T-cell (primary cell): Measurements from ENCODE around the gene KDM8. TPM values are rescaled to one million over a fixed set of nuclear protein-coding genes. Genes with fewer than 3 reads are reported as not detected.

Experiments
- ATAC-seq, 4 experiments: fragments of 200-7000 bp in 3 of 4; fragments of 150-1000 bp in 1 of 4; cut with Tn5 transposase; replicated peaks in 1 of 4; 1 replicate in 3 of 4; 2 replicates in 1 of 4; pipeline ENCODE4 v1.10.0; 2021; ENCODE audit warnings: moderate library complexity in 3 of 4, mild to moderate bottlenecking in 2 of 4, moderate number of reproducible peaks in 1 of 4
- CTCF ChIA-PET, 2 donors: fragments of 300-600 bp; sonication (Branson Sonifier 250); formaldehyde crosslinking; loops; one replicate each; lab custom pipeline; 2022; ENCODE audit warnings: antibody characterized with exemption in 2 of 2; lab: Charles Lee
- POLR2A ChIA-PET, 2 donors: fragments of 300-600 bp; sonication (Branson Sonifier 250); formaldehyde crosslinking; loops; one replicate each; lab custom pipeline; 2022; ENCODE audit warnings: antibody characterized with exemption in 2 of 2; lab: Charles Lee
- DNase-seq, 35 experiments: peaks; one replicate each; pipeline versions ENCODE4 v3.0.0 to v3.0.0-alpha.2; 2013 to 2023
- H3K27ac ChIP-seq: one replicate; pipeline ENCODE4 v1.5.1; 2013; ENCODE audit warnings: low read length
- H3K27me3 ChIP-seq, 2 experiments: replicated peaks in 1 of 2; 1 replicate in 1 of 2; 2 replicates in 1 of 2; pipeline versions ENCODE4 v1.6.1 to v1.7.0; 2013; ENCODE audit warnings: low read length in 1 of 2, mixed read lengths in 1 of 2; ENCODE audit not compliant: control insufficient read depth in 2 of 2, insufficient read depth in 2 of 2; ENCODE audit errors: extremely low read depth in 1 of 2
- H3K36me3 ChIP-seq, 2 donors: 1 replicate in 1 of 2; 2 replicates in 1 of 2; pipeline versions ENCODE4 v1.6.1 to v1.7.0; 2013; ENCODE audit warnings: low read length in 1 of 2; ENCODE audit not compliant: control insufficient read depth in 2 of 2, insufficient read depth in 1 of 2; ENCODE audit errors: extremely low read depth in 1 of 2
- H3K4me1 ChIP-seq, 2 experiments: 1 replicate in 1 of 2; 2 replicates in 1 of 2; pipeline versions ENCODE4 v1.6.1 to v1.7.0; 2013; ENCODE audit warnings: low read length in 2 of 2, mixed read lengths in 1 of 2; ENCODE audit not compliant: insufficient read depth in 2 of 2, control insufficient read depth in 1 of 2; ENCODE audit errors: extremely low read depth in 1 of 2
- H3K4me3 ChIP-seq, 2 donors: 1 replicate in 1 of 2; 2 replicates in 1 of 2; pipeline versions ENCODE4 v1.5.1 to v1.7.0; 2013; ENCODE audit warnings: mild to moderate bottlenecking in 2 of 2, low read length in 1 of 2, moderate library complexity in 1 of 2; ENCODE audit not compliant: control insufficient read depth in 1 of 2; ENCODE audit errors: extremely low read depth in 1 of 2
- H3K9me3 ChIP-seq: 2 replicates; pipeline ENCODE4 v1.7.0; 2013
- H3K27ac Mint-ChIP-seq, 2 donors: one replicate each; pipeline ENCODE4 v1.8.0; 2020 to 2021; ENCODE audit warnings: mild to moderate bottlenecking in 2 of 2, mixed read lengths in 2 of 2
- H3K27me3 Mint-ChIP-seq, 2 donors: one replicate each; pipeline ENCODE4 v1.8.0; 2021 to 2022; ENCODE audit warnings: mixed read lengths in 2 of 2
- H3K36me3 Mint-ChIP-seq: one replicate; pipeline ENCODE4 v1.8.0; 2021; ENCODE audit warnings: mixed read lengths
- H3K4me1 Mint-ChIP-seq, 3 donors: one replicate each; pipeline ENCODE4 v1.8.0; 2020 to 2022; ENCODE audit warnings: mixed read lengths in 3 of 3, mild to moderate bottlenecking in 1 of 3
- H3K4me3 Mint-ChIP-seq, 3 donors: one replicate each; pipeline ENCODE4 v1.8.0; 2020 to 2022; ENCODE audit warnings: mild to moderate bottlenecking in 3 of 3, mixed read lengths in 3 of 3, moderate library complexity in 3 of 3
- H3K9me3 Mint-ChIP-seq, 3 donors: one replicate each; pipeline ENCODE4 v1.8.0; 2020 to 2022; ENCODE audit warnings: mixed read lengths in 3 of 3
- WGBS: methylation state at CpG from one replicate; pipeline ENCODE4 v1.1.5; 2013; ENCODE audit warnings: missing lambda C conversion rate; ENCODE audit not compliant: insufficient coverage; 5-methylcytosine and 5-hydroxymethylcytosine counted together
- total RNA-seq, 35 experiments: library from RNA in 6 of 35; stranded (reverse) in 6 of 35; fragments of 120-200 nt in 1 of 35; gene quantifications; one replicate each; pipeline versions ENCODE4 v1.2.1 to v1.2.4 and lab custom pipeline; 2013 to 2026

The KDM8 gene
- total RNA-seq, 5 donors from 2014 or later (not counting 1 experiment from before 2014, with no cell fraction given): 13.4 to 25.6 (median 23.5) TPM

GRCh38 chr16:27264151-27264550 lies 60.8 kb downstream of the KDM8 start:
- Mint-ChIP-seq H3K36me3 (peaks cover 32% of the 10 kb centered on the region), H3K27ac (no peak overlapping the region), H3K4me1 (peaks cover 64 to 80% (median 69%) of the 10 kb centered on the region in 3 donors), H3K27me3 (no peaks in the 10 kb centered on the region), H3K9me3 (peaks cover 0 to 2% (median 0%) of the 10 kb centered on the region in 3 donors), H3K4me3 (no peak overlapping the region)
- Histone ChIP-seq H3K4me1 (peaks cover 4 to 17% of the 10 kb centered on the region in 2 experiments), H3K36me3 (no peaks in the 10 kb centered on the region), H3K9me3 (no peaks in the 10 kb centered on the region), H3K27me3 (no peaks in the 10 kb centered on the region), H3K27ac (no peak overlapping the region), H3K4me3 (no peak overlapping the region)
- CTCF ChIA-PET: interaction anchor here in 1 of 2 donors (0.7 to 1.0 kb wide), 2 partner anchors 39 to 85 kb away, joined by 3 read pairs; no protein-coding TSS in a partner anchor
- DNase-seq (no peak), ATAC-seq (no peak)
- POLR2A ChIA-PET: interaction anchor here in 1 of 2 donors (0.5 to 0.6 kb wide), 2 partner anchors 52 to 955 kb away, joined by 5 to 8 read pairs; no protein-coding TSS in a partner anchor
- WGBS: 80% methylated on average over 1 of the region's 6 CpGs

- peak overlapping the region; percentile 29 to 65 for H3K27ac Mint-ChIP-seq
- no peak for DNase-seq
- Histone ChIP-seq H3K9me3 (no peaks in the 10 kb centered on the region), H3K4me3 (no peak overlapping the region), H3K27ac (no peak overlapping the region), H3K4me1 (peaks cover 7 to 20% of the 10 kb centered on the region in 2 experiments), H3K36me3 (no peaks in the 10 kb centered on the region), H3K27me3 (no peaks in the 10 kb centered on the region)
- H3K27me3 Mint-ChIP-seq: no peaks in the 10 kb centered on the region
- peaks cover 24% of the 10 kb centered on the region for H3K36me3 Mint-ChIP-seq
- peaks cover 0 to 2% (median 0%) of the 10 kb centered on the region in 3 donors for H3K9me3 Mint-ChIP-seq
- ATAC-seq: no peak
- CTCF ChIA-PET: no interaction called here
- H3K4me1 Mint-ChIP-seq: peaks cover 68 to 82% (median 71%) of the 10 kb centered on the region in 3 donors
- POLR2A ChIA-PET: no interaction called here
- H3K4me3 Mint-ChIP-seq: no peak overlapping the region
- WGBS: no CpG with 5 or more reads among the region's 1 CpG
Observed at GRCh38 chr16:27265982-27266381, 62.7 kb downstream of the KDM8 start.

GRCh38 chr16:27267037-27267677 lies 63.8 kb downstream of the KDM8 start:
- no peak overlapping the region for H3K27ac ChIP-seq
- WGBS: no CpG with 5 or more reads among the region's 8 CpGs
- no peaks in the 10 kb centered on the region for H3K27me3 ChIP-seq
- peaks cover 0 to 2% (median 0%) of the 10 kb centered on the region in 3 donors for H3K9me3 Mint-ChIP-seq
- peaks cover 66 to 81% (median 72%) of the 10 kb centered on the region in 3 donors for H3K4me1 Mint-ChIP-seq
- ChIA-PET POLR2A (no interaction called here), CTCF (no interaction called here)
- H3K36me3 ChIP-seq: no peaks in the 10 kb centered on the region
- no peak overlapping the region for H3K4me3 ChIP-seq
- peaks cover 7 to 23% of the 10 kb centered on the region in 2 experiments for H3K4me1 ChIP-seq
- DNase-seq (no peak), ATAC-seq (no peak)
- peaks cover 20% of the 10 kb centered on the region for H3K36me3 Mint-ChIP-seq
- H3K4me3 Mint-ChIP-seq: peak overlapping the region; percentile 96 to 97 (median 96)
- H3K27ac Mint-ChIP-seq: peak overlapping the region in 1 of 2 donors; percentile 18
- no peaks in the 10 kb centered on the region for H3K9me3 ChIP-seq
- no peaks in the 10 kb centered on the region for H3K27me3 Mint-ChIP-seq

- CTCF ChIA-PET: interaction anchor here in 1 of 2 donors (0.6 to 1.3 kb wide), 7 partner anchors 32 to 248 kb away, joined by 3 to 5 read pairs (median 3); no protein-coding TSS in a partner anchor
- no peaks in the 10 kb centered on the region for H3K9me3 Mint-ChIP-seq
- peak; percentile 98 to 100 (median 99) for ATAC-seq
- peak within 1 kb of the TSS; percentile 83 to 93 for H3K4me3 ChIP-seq
- H3K4me1 Mint-ChIP-seq: peaks cover 62 to 77% (median 69%) of the 10 kb centered on the region in 3 donors
- H3K27me3 ChIP-seq: no peaks in the 10 kb centered on the region
- H3K4me3 Mint-ChIP-seq: peak within 1 kb of the TSS; percentile 96 to 97 (median 96)
- WGBS: under 1% methylated on average over 42 of the region's 58 CpGs
- H3K27ac Mint-ChIP-seq: peak within 1 kb of the TSS; percentile 96 to 97
- peaks cover 12 to 34% of the 10 kb centered on the region in 2 experiments for H3K4me1 ChIP-seq
- POLR2A ChIA-PET: interaction anchor here in 1 of 2 donors (0.7 kb wide), 2 partner anchors 87 to 163 kb away, joined by 3 read pairs; no protein-coding TSS in a partner anchor
- peak within 1 kb of the TSS; percentile 95 for H3K27ac ChIP-seq
- no peaks in the 10 kb centered on the region for H3K36me3 ChIP-seq
- DNase-seq: peak; percentile 88 to 98 (median 95)
- peaks cover 6% of the 10 kb centered on the region for H3K36me3 Mint-ChIP-seq
- H3K27me3 Mint-ChIP-seq: peaks cover 0 to 2% of the 10 kb centered on the region in 2 donors
- H3K9me3 ChIP-seq: no peaks in the 10 kb centered on the region
Observed at GRCh38 chr16:27268376-27269299, 65.3 kb downstream of the KDM8 start, which contains the start of gene NSMCE1. Gene NSMCE1, minus strand, starts transcription at chr16:27268772. Its CDS starts 11,202 bp downstream, at chr16:27257570.

GRCh38 chr16:27269300-27270150 lies 66.2 kb downstream of the KDM8 start:
- H3K9me3 Mint-ChIP-seq: no peaks in the 10 kb centered on the region
- no peak for ATAC-seq
- whole genome bisulfite sequencing: 90% methylated on average over 5 of the region's 9 CpGs
- H3K27me3 ChIP-seq: no peaks in the 10 kb centered on the region
- peak overlapping the region; percentile 95 for H3K27ac ChIP-seq
- ChIA-PET CTCF (interaction anchor here in 1 of 2 donors (0.6 to 1.3 kb wide), 5 partner anchors 33 to 158 kb away, joined by 3 to 5 read pairs (median 3); no protein-coding TSS in a partner anchor), POLR2A (interaction anchor here in 1 of 2 donors (0.7 kb wide), 1 partner anchor 162 kb away, joined by 3 read pairs; no protein-coding TSS in a partner anchor)
- H3K27me3 Mint-ChIP-seq: peaks cover 0 to 2% of the 10 kb centered on the region in 2 donors
- H3K4me1 Mint-ChIP-seq: peaks cover 64 to 76% (median 73%) of the 10 kb centered on the region in 3 donors
- H3K4me3 Mint-ChIP-seq: peak overlapping the region; percentile 96 to 97 (median 96)
- DNase-seq: no peak
- peak overlapping the region; percentile 83 to 93 for H3K4me3 ChIP-seq
- no peaks in the 10 kb centered on the region for H3K9me3 ChIP-seq
- peaks cover 19 to 40% of the 10 kb centered on the region in 2 experiments for H3K4me1 ChIP-seq
- peak overlapping the region; percentile 96 to 97 for H3K27ac Mint-ChIP-seq
- peaks cover 6% of the 10 kb centered on the region for H3K36me3 Mint-ChIP-seq
- no peaks in the 10 kb centered on the region for H3K36me3 ChIP-seq
